ENCODE data around the gene MYEF2.

MYEF2 gene

DNA sequence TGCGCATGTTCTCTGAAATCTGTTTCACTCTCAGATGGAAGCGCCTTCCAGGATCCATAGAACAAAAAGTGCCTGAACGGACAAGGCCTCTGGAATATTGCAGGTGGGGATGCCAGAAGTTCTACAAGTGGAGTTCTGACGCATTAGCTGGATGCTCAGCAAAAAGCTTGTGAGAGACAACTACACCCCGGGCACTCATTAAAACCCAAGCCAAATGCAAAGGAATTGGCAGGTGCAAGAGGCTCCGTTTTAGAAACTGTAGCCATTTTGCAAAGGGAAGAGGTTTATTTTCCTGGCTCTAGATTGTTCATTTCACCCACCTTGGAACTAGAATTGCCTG is 92.5 kb downstream of the MYEF2 start:
- no peak for DNase-seq

GRCh38 chr15:48084759-48085590 is 93.1 kb downstream of the MYEF2 start:
- no peak for DNase-seq
